NCI-H526 (cell line): ENCODE measurements around the gene CHURC1.

Experiments used
- DNase-seq, 2 experiments: peaks; one replicate each; lab custom pipeline; 2025; lab: John Stamatoyannopoulos, UW

Gene CHURC1

DNA sequence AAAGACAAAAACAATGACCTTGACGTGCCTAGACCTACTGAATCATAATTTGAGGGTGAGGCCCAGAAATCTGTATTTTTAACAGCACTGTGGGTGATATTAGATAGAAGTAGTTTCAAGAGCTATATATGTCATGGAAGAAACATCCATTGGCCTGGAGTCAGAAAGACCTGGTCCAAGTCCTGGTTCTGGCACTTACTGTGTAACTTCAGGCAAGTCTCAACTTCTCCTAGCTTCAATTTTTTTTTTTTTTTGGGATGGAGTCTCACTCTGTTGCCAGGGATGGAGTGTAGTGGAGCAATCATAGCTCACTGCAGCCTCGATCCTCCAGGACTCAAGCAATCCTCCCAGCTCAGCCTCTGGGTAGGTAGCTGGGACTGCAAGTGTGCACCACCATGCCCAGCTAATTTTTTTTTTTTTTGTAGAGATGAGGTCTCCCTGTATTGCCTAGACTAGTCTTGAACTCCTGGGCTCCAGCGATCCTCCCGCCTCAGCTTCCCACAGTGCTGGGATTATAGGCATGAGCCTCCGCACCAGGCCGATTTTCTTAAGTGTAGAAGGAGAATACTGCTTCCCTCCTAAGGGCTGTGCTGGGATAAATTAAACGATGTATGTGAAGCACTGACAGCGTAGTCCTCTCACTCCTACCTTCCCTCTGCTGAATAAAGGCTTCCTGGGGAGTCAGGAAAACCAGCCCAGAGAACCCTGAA is 42.6 kb downstream of the CHURC1 start:
- no peak for DNase-seq

DNA sequence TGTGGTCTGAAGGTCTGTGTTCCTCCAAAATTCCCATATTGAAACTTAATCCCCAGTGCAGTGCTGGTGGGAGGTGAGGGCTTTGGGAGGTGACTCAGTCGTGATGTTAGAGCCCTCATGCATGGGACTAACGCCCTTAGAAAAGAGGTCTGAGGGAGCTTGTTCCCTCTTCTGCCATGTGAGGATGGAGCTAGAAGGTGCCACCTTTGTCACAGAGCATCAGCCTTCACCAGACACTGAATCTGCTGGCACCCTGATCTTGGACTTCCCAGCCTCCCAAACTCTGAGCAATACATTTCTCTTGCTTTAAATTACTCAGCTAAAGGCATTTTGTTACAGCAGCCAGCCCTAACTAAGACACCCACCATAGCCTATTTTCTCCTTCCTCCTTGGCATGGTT is 43.9 kb downstream of the CHURC1 start:
- DNase-seq, result no peak

DNA sequence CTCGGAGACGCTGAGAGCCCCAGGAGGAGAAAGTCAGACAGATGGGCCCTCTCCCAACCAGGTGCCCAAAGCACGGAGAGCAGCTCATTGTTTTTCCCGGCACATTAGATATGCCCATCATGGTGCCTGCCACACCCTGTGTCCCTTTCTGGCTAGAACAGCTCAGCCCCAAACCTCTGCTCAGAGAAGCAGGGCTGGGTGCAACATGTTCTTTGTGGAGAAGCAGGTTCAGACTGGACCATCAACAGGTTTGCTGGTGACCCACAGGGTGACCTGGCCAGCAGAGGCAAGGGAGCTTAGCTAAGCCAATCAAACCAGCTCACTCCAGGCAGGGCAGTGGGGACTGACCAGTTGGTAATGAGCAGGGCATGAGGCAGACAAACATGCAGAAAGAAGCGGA is 44.5 kb downstream of the CHURC1 start:
- DNase-seq, result no peak

DNA sequence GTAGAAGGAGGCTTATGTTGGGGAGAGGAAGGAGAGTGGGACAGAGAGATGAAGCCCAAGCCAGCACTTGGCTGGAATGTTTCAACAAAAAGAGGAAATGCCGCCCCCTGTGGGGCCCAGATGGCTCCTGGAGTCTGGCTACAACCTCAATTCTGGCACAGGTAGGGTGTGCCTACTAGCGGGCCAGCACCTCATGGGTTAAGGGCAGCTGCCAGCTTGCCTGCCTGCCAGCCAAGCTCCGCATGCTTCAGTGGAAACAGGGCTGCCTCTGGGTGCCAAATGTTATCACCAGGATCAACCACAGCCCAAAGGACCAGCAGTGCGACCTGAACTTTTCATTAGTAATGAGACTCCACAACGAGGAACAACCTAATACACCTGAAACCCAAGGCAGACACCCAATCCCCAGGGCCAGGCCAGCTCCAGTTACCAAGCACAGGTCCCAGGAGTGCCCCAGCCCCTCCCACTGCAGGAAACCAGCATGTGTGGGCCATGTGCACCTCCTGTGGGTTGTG is 46.6 kb downstream of the CHURC1 start:
- peak; percentile 34 to 73 for DNase-seq

DNA sequence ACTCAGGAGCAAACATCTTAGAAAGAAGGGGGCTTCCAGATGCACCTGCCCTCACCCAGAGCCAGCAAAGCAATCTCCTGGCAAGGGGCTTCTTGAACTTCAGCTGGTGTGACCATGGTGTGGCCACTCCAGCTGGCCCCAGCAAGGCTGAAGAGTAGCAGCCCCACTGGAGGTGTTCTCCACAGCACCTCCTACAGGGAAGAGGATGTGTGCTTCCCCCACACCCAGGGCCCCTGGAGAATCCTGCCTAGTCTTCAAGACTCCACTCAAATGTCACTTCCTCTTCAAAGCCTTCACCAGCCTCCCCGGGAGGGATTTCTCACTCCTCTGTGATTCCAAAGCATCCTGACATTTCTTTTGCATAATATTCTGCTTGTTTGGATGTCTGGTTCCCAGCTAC is 49.4 kb downstream of the CHURC1 start:
- no peak for DNase-seq

DNA sequence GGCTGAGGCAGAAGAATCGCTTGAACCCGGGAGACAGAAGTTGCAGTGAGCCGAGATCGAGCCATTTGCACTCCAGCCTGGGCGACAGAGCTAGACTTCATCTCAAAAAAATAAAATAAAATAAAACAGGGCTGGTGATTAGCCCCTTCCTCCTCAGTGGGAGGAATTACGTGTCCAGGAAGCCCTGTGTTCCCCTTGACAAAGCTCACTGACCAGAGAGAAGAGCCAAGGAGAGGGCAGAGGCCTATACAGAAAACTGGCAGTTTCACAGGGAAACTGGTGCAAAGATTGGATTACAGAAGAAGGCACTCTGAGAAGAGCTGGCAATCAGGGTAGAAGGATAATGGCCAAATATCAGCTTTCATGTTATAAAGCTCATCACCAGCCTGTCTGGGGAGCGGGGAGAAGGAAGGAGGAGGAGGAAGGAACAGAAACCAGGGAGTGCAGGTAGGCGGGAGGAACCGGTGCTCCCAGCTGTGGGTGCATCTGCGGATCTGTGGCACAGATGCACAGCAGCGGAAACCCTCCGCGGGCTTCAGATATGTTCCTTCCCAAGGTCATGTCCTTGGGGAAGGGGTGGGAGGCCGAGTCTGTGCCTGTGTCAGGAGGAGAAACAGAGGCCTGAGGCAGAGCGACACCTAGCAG is 51.2 kb downstream of the CHURC1 start:
- DNase-seq, result no peak

DNA sequence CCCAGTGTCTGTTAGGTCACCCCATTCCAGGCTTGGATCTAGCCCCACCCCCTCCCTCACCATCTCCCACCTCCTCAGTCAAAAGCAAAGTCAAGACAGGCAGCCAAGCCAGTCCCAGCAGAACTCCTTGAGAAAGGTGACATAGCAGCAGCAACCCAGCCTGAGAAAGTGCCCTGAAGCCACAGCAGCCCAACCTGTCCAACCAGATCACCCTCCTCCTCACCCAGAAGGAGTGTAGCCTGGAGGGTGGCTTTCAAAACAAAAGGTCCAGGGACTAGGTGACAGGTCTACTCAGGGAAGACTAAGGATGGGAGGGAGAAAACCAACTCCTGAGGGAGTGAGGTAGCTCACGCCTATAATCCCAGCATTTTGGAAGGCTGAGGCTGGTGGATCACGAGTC is 52.7 kb downstream of the CHURC1 start:
- no peak for DNase-seq

DNA sequence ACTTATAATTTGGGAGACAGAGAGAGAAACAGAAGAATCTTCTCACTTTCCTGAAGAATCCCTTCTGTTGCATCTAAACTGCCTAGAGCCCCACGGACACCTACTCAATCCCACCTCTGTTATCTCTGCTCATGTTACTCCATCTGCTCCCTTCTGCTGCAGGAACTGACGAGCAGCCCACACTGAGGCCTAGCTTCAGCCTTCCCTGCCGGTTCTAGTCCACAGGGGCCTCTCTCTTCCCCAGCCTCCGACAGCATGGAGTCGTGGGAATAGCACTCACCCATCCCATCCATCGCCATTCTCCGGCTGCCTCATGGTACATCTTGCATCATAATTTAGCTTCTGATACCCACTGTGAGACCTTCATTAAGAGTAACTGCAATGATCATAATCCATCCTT is 53.9 kb downstream of the CHURC1 start:
- no peak for DNase-seq

DNA sequence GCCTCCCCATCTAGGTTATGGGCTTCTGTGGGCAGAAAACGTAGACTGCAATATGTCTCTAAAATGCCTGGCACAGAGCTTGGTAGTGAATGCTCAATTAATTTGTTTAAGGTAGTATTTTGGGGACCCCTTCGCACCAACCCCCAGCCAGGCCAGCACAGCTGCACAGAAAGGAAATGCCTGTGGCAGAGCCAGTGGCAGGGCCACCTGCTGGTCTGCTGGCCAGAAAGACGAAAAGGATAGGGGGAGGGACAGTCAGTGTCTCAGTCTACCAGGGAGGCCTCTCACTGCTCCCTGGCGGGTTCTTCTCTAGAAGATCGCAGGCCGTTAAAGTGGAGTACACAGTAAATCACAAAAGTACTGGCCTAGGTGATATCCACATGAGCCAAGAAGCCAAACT is 54.4 kb downstream of the CHURC1 start:
- no peak for DNase-seq

DNA sequence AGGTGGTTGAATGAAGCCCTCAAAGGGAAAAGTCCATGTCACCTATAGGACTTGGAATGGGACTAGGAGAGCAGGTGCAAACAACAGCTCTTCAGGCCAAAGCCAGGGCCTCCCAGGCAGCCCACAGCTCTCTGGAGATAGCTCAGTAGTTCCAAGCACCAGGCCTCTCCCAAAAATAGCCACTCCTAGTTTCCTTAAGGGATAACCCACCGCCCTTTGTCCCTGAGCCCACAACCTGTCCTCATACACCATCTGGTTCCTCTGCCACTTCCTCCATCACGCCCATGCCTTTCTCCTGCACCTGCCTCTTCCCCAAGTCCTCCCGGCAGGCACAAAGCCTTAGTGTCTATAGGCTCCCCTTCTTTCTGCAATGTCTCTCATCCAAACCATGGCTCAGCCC is 55.8 kb downstream of the CHURC1 start:
- DNase-seq, result peak in 1 of 2 experiments; percentile 8

DNA sequence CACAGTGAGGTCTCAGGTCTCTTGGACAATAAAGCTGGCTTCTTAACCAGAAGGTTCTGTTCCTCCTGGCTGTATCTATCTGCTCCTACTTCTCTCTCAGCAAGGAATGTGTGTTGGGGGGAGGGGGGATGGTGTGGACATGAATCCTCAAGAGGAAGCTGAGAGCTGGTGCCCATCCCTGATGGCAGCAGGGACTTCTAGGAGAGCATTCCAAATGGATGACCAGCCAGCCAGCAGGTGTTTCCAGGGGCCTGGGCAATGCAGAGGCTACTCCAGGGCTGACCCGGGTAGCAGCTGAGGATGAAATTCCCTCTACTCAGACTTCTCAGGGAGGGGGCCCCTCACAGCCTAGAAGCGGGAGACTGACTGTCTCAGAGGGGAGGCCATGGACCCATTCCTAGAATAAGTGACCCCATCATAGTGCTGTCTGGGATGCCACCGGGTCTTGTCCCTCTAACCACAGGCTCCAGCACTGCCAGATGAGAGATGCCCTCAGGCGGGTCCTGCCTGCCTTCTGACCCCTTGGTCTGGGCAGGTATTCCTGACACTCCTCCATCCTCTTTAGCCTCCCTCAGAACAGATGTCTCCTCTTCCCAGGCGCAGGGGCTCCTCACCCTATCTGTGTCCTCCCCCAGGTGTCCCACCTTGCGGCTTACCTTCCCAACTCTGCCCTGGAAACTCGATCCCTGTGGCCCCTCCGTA is 56.7 kb downstream of the CHURC1 start:
- DNase-seq, result no peak

DNA sequence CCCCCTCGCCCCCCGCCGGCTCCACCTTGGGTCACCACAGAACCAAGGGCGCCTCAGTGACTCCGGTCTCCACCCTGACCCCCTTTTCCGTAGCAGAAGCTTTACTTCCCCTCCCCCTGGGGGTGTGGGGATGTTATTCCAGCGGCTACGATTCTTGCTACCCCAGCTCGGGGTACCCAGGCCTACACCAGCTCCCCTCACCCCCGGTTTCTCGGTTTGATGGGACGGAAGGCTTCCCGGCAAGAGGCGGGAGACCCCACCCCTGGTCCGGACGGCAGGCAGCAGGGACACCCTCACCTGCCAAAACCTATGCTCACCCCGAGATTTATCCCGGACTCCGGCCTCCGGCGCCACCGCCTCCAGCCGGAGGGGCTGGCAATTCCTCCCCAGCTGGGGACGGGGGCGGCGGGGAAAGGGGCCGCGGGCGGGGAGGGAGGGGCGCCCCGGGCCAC is 57.3 kb downstream of the CHURC1 start:
- no peak for DNase-seq

DNA sequence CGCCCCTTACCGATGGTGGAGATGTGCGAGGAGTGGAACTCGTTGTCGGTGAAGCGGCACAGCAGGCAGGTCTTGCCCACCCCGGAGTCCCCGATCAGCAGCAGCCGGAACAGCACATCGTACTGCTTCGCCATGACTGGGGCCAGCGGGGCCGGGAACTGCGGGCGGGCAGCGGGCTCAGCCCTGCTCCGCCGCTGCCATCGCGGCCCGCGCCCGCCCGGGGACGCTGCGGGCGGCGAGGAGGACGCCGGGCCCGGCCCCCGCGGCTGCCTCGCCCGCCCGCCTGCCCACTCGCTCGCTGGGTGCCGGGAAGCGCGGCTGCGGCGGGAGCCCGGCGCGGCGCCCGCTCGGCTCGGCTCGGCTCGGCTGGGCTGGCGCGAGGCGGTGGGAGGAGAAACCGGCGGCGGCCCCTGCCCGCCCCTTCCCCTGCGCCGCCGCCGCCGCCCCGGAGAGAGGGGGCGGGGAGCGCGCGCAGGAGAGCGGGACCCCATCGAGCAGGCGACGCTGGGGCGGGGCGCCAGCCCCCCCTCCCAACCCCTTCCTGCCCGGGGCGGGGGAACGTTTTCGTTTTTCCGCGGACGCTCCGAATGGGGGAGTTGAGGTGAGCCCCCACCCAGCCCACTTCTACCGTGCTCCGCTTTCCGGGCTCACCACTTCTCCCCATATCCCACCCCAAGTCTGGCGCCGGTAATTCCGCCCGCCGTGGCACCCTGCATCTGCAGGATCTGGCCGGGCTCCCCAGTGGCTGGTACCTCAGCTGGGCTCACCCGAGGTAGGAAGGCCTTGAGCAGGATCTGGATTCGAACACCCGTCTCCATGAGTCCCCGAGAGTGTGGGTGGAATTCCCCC is 57.9 kb downstream of the CHURC1 start, which contains the start of gene RAB15:
Gene RAB15 (minus strand): TSS at position 394 of the 849 bp plus-strand sequence. CDS start 260 bp downstream, at position 134.
- DNase-seq, result peak in 1 of 2 experiments; percentile 53

DNA sequence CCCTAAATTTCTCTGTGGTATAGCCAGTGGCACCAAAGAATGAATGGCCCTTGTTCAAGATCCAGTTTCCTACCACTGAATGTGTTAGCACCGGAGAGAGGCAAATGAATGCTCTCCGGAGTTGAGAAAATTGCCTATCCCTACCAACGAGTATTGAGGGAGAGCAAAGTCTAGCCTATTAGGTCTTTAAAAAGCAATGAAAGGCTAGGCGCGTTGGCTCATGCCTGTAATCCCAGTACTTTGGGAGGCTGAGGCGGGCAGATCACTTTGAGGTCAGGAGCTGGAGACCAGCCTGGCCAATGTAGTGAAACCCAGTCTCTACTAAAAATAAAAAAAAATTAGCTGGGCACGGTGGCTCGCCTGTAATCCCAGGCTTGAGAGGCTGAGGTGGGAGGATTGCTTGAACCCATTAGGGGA is 58.8 kb downstream of the CHURC1 start:
- DNase-seq, result peak in 1 of 2 experiments; percentile 7

DNA sequence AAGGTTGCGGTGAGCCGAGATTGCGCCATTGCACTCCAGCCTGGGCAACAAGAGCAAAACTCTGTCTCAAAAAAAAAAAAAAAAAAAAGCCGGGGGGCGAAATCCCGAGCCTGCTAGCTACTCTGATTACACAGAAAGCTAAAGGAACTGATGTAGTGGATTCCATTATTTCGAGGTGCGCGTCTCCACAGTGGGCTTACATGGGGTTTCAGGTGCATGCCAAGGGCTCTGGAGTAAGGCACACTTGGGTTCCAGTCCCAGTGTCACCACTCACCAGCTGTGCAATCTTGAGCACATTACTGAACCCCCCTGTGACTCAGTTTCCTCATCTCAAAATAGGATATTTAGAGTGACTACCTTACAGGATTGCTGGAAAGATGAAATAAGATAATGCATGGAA is 59.6 kb downstream of the CHURC1 start:
- DNase-seq, result no peak

DNA sequence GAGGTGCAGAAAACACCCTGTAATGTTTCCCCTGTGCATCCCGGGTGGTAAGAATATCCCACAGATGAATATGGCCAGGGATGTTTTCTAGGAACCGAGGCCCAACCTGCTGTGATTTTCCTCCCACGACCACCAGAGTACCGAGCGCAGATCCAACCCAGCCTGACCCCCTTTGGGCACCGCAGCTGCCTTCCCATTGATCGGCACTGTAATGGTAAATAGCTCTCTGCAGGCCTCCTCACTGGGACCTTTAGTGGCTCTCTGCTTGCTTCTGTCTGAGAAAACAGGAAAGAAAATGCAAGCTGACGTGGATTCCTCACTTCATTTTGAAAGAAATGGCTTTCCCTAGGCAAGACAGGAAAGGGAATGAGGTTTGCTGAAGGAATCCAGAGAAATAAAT is 60.3 kb downstream of the CHURC1 start:
- no peak for DNase-seq

DNA sequence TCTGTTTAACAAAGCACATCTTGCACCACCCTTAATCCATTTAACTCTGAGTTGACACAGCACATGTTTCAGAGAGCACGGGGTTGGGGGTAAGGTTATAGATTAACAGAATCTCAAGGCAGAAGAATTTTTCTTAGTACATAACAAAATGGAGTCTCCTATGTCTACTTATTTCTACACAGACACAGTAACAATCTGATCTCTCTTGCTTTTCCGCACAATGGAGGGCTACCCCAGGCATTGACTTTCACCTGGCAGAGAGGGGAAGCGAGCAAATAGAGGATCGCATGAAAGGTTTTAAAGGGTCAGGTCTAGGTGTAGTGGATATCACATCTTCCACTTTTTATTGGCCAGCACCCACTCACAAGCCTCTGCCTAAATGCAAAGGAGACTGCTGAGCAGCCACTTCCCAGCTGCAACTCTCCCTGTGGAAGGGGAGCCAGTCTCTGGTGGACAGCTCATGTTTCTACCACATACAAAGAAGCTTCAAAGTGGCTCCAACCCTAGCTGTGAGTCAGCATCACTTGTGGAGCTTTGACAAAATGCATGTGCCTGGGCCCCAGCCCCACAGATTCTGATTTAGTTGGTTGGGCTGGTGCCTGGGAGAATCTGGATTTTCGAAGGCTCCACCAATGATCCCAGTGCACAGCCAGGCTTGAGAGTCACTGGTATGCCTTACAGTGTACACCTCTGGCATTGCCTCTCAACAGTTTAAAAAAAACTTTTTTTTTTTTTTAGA is 65.2 kb downstream of the CHURC1 start:
- DNase-seq, result no peak

DNA sequence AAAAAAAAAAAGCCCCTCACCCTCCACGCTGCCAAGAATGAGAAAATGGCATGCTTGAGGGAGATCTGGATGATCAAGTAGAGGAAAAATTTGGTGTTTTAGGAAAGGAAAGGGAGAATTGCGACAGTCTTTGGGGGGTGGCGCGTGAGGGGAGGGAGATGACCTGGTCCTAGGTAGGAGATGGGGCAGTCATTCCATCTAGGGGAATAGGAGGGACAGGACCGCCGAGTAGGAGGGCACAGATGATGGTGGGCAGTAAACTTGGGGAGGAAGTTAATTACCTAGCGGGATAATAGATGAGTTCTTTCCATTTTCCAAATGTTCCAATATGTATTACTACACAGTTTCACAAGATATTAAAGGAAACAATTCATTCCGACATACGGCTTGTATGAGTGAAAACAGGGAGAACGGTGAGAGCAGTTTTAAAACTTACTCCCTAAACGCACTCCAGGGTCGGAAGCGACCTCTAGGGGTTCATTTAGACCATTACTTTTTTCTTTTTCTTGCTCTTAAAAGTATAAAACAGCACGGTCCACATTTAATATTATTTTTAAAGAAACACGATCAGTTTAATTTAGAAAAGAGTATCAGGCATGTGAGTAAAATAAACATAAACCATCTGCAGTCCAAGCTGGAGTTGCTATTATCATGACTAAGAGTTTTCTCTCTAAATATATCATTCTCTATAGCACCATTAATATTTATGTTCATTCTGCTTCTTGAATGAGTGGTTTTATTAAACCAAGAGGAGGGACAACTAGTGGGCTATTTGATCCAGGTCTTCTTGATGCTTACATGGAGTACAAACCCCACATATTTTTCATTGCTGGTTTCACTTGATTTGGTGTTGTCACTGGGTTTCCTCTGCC is 69.4 kb downstream of the CHURC1 start:
- peak; percentile 63 to 79 for DNase-seq
